Fibroblast of skin of abdomen (primary cell): ENCODE data around the gene TCTN3. TPM values are rescaled to one million over a fixed set of nuclear protein-coding genes. Genes with fewer than 3 reads are reported as not detected.
A peak's percentile ranks its signal among the peaks of the same experiment; 100 is the strongest.
"Not testable (repeated sequence)": the region's sequence is repeated elsewhere in the genome, so short reads cannot be mapped to it uniquely, and the experiment has no call there.

Experiments
- DNase-seq: peaks from one replicate; pipeline ENCODE4 v3.0.0-alpha.2; 2013
- polyA plus RNA-seq, 2 experiments: library from polyadenylated mRNA; unstranded; fragments of 120-200 nt; gene quantifications; one replicate each; pipeline ENCODE4 v1.2.1, GENCODE V29; 2013; ENCODE audit not compliant: insufficient read length in 2 of 2

TCTN3 gene
- polyA plus RNA-seq (2013, experiment 1 of 2; ENCODE audit: insufficient read length): 35.2 TPM
- 34.8 TPM for polyA plus RNA-seq (2013, experiment 2 of 2; ENCODE audit: insufficient read length)

DNA sequence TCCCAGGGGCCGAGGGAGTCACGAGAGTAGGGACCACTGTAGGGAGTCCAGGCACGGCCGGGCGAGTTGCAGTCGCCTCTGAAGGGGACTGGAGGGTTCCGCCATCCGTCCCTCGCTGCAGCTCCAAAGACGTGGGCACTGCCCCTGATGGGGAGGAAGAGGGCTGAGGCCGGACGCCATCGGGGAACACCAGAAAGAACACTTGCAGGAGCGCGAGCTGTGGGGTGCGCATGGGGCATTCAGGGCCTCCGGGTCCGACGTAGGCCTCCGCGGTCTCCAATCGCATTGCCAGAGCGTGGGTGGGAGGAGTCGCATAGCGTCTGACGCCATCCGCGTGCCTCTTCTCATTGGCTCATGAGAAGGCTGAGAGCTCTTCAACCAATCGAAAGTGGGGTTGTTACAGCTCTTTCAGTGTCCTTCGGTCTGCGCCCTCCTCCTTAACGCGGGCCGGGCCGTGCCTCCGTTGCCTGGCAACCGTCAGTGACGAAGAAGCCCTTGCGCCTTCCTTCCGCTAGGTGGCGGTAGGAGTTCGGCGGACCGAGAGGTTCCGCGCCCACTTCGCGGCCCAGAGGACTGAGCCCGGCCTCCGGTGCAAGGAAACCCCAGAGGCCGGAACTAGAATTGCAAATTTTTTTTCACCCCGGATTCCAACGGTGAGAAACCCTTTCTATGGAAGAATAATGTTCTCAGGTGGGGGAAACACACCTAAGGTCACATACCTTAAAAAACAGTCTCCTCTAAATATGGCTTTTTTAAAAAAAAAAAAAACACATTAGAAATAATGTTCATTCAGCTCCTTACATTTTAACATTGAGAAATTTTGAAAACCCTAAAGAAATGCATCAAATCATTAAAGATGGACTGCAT, at the start of gene TCTN3:
Gene TCTN3 (minus strand): TSS at position 260 of the 867 bp plus-strand sequence. CDS start 28 bp downstream, at position 232.
- peak; percentile 100 for DNase-seq

GRCh38 chr10:95742962-95743535, 49.3 kb upstream of the TCTN3 start:
- DNase-seq: no peak

GRCh38 chr10:95742485-95742884, 48.8 kb upstream of the TCTN3 start:
- no peak for DNase-seq

- DNase-seq: no peak
These were observed 48.2 kb upstream of the TCTN3 start for GRCh38 chr10:95741807-95742467.

GRCh38 chr10:95739056-95739455, 45.3 kb upstream of the TCTN3 start:
- DNase-seq: no peak

GRCh38 chr10:95732907-95733306, 39.2 kb upstream of the TCTN3 start:
- not testable (repeated sequence) for DNase-seq

DNA sequence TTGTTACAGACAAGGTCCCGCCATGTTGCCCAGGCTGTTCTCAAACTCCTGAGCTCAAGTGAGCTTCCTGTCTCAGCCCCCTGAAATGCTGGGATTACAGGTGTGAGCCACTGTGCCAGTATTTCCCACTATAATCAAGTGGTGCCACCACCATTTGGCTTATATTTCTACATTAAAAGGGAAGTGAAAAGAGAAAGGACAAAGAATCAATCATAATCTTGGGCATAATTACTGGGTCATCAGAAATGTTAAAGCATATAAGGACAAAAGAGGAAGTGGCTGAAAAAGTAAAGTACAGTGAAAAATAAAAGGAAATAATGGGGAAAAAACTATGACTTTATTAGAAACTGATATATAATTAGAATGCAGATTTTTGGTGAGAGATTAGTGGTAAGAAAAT, 36.5 kb upstream of the TCTN3 start:
- no peak for DNase-seq

GRCh38 chr10:95729323-95730055, 35.8 kb upstream of the TCTN3 start:
- DNase-seq: no peak

DNA sequence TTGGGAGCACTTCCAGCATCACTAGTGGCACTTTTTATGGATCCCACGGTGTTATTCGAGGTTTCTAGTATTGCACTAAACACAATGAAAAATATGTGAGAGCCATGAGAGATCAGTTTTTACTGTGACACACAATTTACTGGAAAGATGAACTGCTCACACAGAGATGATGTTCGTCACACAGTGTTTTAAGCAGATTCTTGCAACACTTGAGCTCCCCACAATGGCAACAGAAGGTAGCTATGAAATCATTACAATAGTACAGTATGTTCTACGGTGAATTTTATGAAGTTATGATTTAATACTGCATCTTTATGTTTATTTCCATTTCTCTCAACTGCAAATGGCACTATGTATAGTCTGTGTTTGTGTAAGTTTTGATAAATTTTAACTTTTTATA, 34.8 kb upstream of the TCTN3 start:
- DNase-seq: no peak

DNA sequence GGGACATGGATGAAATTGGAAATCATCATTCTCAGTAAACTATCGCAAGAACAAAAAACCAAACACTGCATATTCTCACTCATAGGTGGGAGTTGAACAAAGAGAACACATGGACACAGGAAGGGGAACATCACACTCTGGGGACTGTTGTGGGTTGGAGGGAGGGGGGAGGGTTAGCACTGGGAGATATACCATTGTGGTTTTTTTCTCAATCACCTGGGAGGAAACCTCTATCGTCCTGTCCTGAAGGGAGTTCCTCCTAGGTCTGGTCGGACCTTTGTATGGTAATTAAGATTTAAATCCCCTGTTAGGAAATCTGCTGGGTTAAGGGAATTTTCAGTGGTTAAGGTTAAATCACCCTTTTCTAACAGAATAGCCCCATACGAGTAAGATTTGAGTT, 28.8 kb upstream of the TCTN3 start:
- not testable (repeated sequence) for DNase-seq

DNA sequence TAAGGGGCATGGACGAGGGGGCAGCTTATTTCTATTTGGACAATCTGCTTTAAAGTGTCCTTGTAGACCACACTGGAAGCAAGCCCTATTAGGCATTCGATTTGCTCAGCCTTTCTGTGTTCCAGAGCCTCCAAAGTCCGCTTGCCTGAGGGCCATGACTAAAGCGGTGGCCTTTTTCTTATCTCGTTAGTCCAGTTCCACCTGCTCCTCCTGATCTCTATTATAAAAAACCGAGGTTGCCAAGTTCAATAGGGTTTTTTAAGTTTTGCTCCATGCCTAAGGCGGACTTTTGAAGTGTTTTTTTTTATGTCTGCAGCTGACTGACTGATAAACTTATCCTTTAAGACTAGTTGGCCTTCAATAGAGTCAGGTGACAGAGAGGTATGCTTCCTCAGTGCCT, 27.0 kb upstream of the TCTN3 start:
- DNase-seq: not testable (repeated sequence)

DNA sequence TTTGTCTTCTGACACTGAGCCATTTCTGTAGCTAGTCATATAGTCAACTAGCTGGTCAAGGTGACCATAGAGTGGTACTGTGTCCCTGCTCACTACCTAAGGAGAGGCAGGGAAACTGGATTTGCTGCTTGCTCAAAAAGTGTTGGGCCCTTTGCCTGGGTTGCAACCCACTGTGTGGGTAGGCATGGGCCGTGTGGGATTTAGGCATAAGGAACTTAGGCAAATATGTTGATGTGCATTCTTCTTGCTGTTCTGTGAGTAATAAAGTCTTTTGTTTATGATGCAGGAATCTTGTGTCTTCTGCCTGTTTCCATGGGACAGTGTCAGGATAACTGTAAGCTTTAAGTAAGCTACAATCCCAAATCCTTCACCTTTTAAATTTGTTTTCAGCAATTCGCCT, 23.1 kb upstream of the TCTN3 start:
- DNase-seq: no peak

DNA sequence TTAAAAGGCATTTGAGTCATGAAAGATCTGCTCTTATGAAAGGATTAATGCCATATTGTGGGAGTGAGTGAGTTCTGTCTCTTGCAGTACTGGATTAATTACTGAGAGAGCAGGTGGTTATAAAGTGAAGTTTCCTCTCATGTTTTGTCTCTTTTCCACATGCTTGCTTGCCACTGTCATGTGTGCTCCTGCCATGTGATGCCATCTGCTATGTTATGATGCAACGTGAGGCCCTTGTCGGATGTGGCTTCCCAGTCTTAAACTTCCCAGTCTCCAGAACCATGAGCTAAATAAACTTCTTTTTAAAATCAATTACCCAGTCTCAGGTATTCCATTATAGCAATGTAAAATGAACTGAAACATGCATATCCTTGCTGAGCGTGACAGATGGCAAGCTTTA, 22.7 kb upstream of the TCTN3 start:
- DNase-seq: no peak

DNA sequence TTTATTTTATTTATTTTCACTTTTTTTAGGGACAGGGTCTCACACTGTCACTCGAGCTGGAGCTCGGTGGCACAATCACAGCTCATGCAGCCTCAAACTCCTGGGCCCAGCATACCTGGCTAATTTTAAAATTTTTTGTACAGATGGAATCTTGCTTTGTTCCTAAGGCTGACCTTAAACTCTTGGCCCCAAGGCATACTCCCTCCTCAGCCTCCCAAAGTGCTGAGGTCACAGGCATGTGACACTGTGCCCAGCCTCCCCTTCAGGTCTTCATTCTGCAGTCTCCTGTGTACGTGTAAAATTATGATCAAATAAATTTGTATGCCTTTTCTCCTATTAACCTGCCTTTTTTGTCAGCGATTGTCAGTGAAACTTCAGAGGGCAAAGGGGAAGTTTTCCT, 17.8 kb upstream of the TCTN3 start:
- DNase-seq: no peak

GRCh38 chr10:95706990-95707389, 13.3 kb upstream of the TCTN3 start:
- no peak for DNase-seq

GRCh38 chr10:95706573-95706972, 12.8 kb upstream of the TCTN3 start:
- no peak for DNase-seq

GRCh38 chr10:95698415-95698814, 4.7 kb upstream of the TCTN3 start:
- no peak for DNase-seq

DNA sequence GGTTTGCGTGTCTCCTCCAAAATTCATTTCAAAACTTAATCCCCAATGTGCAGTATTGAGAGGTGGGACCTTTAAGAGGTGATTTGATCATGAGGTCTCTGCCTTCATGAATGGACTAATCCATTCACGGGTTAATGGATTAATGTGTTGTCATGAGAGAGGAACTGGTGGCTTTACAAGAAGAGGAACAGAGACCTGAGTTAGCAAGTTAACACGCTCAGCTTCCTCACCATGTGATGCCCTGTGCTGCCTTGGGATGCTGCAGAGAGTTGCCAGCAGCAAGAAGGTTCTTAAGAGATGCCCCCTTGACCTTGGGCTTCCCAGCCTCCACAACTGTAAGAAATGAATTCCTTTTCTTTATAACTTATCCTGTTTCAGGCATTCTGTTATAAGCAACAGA, 3.7 kb upstream of the TCTN3 start:
- no peak for DNase-seq

DNA sequence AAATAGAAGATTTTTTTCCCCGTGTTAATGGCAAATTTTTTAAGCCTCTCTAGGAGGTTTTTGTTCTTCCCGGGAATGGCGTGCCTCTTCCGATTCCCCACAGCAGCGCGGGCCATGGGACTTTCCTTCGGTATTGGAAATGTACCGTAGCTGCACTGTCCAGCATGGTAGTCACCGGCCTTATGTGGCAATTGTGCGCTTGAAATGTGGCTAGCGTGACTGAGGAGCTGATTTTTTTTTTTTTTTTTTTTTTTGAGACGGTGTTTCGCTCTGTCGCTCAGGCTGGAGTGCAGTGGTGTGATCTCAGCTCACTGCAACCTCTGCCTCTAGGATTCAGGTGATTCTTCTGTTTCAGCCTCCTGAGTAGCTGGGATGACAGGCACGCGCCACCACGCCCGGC, 938 bp upstream of the TCTN3 start:
- DNase-seq: no peak

GRCh38 chr10:95693071-95693667, 558 bp downstream of the TCTN3 start:
- no peak for DNase-seq

- no peak for DNase-seq
These were observed 2.4 kb downstream of the TCTN3 start for GRCh38 chr10:95691281-95691680.

GRCh38 chr10:95688648-95689047, 5.1 kb downstream of the TCTN3 start:
- no peak for DNase-seq
